Liver (tissue), 9 donors: Measurements from ENCODE around the gene TAF15. TPM values are rescaled to one million over a fixed set of nuclear protein-coding genes. Genes with fewer than 3 reads are reported as not detected.

Source experiments
- DNase-seq: peaks from one replicate; pipeline ENCODE4 v3.0.0-alpha.2; 2017; ENCODE audit warnings: low spot score
- H3K27ac ChIP-seq, 2 donors: one replicate each; pipeline ENCODE4 v1.7.0; 2013; ENCODE audit warnings: inconsistent platforms in 2 of 2, low read length in 2 of 2, control low read depth in 1 of 2, low read depth in 1 of 2, mild to moderate bottlenecking in 1 of 2
- H3K27me3 ChIP-seq, 4 donors: one replicate each; pipeline versions ENCODE4 v1.6.1 to v1.7.0; 2013; ENCODE audit warnings: low read length in 3 of 4, inconsistent platforms in 1 of 4, mild to moderate bottlenecking in 1 of 4, moderate library complexity in 1 of 4; ENCODE audit not compliant: control insufficient read depth in 4 of 4, insufficient read depth in 4 of 4
- H3K36me3 ChIP-seq, 4 donors: one replicate each; pipeline versions ENCODE4 v1.6.1 to v1.7.0; 2013; ENCODE audit warnings: low read length in 3 of 4, mild to moderate bottlenecking in 3 of 4, low read depth in 1 of 4, moderate library complexity in 1 of 4; ENCODE audit not compliant: control insufficient read depth in 4 of 4, insufficient read depth in 3 of 4
- H3K4me1 ChIP-seq, 4 donors: one replicate each; pipeline versions ENCODE4 v1.6.1 to v1.7.0; 2013; ENCODE audit warnings: low read length in 3 of 4, mild to moderate bottlenecking in 3 of 4, moderate library complexity in 1 of 4; ENCODE audit not compliant: control insufficient read depth in 4 of 4, insufficient read depth in 4 of 4
- H3K4me3 ChIP-seq, 3 donors: one replicate each; pipeline versions ENCODE4 v1.6.1 to v1.7.0; 2013; ENCODE audit warnings: low read length in 3 of 3, control low read depth in 1 of 3, low read depth in 1 of 3, mild to moderate bottlenecking in 1 of 3
- H3K9ac ChIP-seq, 2 donors: one replicate each; pipeline ENCODE4 v1.7.0; 2013; ENCODE audit warnings: low read length in 2 of 2, mild to moderate bottlenecking in 2 of 2, moderate library complexity in 2 of 2, control low read depth in 1 of 2, low read depth in 1 of 2
- H3K9me3 ChIP-seq, 4 donors: one replicate each; pipeline versions ENCODE4 v1.6.1 to v1.7.0; 2013; ENCODE audit warnings: low read length in 3 of 4; ENCODE audit not compliant: control insufficient read depth in 4 of 4
- ATF3 ChIP-seq: IDR thresholded peaks from 2 replicates; pipeline ENCODE4 v1.6.1; 2016; ENCODE audit warnings: antibody characterized with exemption
- EGR1 ChIP-seq, 2 donors: IDR thresholded peaks; 2 replicates each; pipeline ENCODE4 v1.6.1; 2016 to 2018; ENCODE audit warnings: antibody characterized with exemption in 2 of 2, low read depth in 2 of 2
- FOXA1 ChIP-seq: IDR thresholded peaks from 2 replicates; pipeline ENCODE4 v1.6.1; 2016; ENCODE audit warnings: antibody characterized with exemption
- FOXA2 ChIP-seq: IDR thresholded peaks from 2 replicates; pipeline ENCODE4 v1.6.1; 2016; ENCODE audit warnings: antibody characterized with exemption
- GABPA ChIP-seq, 2 donors: IDR thresholded peaks in 1 of 2; conservative IDR thresholded peaks in 1 of 2; 2 replicates each; pipeline ENCODE4 v1.6.1; 2016; ENCODE audit warnings: antibody characterized with exemption in 2 of 2, mild to moderate bottlenecking in 1 of 2, moderate library complexity in 1 of 2
- HNF4A ChIP-seq, 2 donors: conservative IDR thresholded peaks; 2 replicates each; pipeline ENCODE4 v1.6.1; 2016; ENCODE audit warnings: antibody characterized with exemption in 2 of 2, mild to moderate bottlenecking in 2 of 2
- JUND ChIP-seq, 2 donors: IDR thresholded peaks; 2 replicates each; pipeline ENCODE4 v1.6.1; 2016; ENCODE audit warnings: antibody characterized with exemption in 2 of 2
- NR2F2 ChIP-seq: IDR thresholded peaks from 2 replicates; pipeline ENCODE4 v1.6.1; 2016; ENCODE audit warnings: antibody characterized with exemption
- RAD21 ChIP-seq, 2 donors: IDR thresholded peaks; 2 replicates each; pipeline ENCODE4 v1.6.1; 2016; ENCODE audit warnings: antibody characterized with exemption in 2 of 2, mild to moderate bottlenecking in 2 of 2
- RXRA ChIP-seq, 2 donors: IDR thresholded peaks; 2 replicates each; pipeline ENCODE4 v1.6.1; 2017 to 2018; ENCODE audit warnings: antibody characterized with exemption in 2 of 2, mild to moderate bottlenecking in 1 of 2
- SP1 ChIP-seq: IDR thresholded peaks from 2 replicates; pipeline ENCODE4 v1.6.1; 2018; ENCODE audit warnings: antibody characterized with exemption, mild to moderate bottlenecking
- TAF1 ChIP-seq: conservative IDR thresholded peaks from 2 replicates; pipeline ENCODE4 v1.6.1; 2016; ENCODE audit warnings: antibody characterized with exemption, mild to moderate bottlenecking
- YY1 ChIP-seq: IDR thresholded peaks from 2 replicates; pipeline ENCODE4 v1.6.1; 2016; ENCODE audit warnings: antibody characterized with exemption, mild to moderate bottlenecking
- WGBS: extraction: QIAGEN DNeasy Blood & Tissue Kit; methylation state at CpG from one replicate; pipeline ENCODE4 v1.1.7; 2013; 5-methylcytosine and 5-hydroxymethylcytosine counted together
- polyA plus RNA-seq, 2 donors: library from polyadenylated mRNA; stranded (reverse) in 1 of 2; unstranded in 1 of 2; fragments of 200-250 nt in 1 of 2; fragments of >200 nt in 1 of 2; fragmentation: Nextera tagmentation in 1 of 2; extraction: Ambion mirVana in 1 of 2; gene quantifications; one replicate each; pipeline versions ENCODE4 v1.2.1 to v1.2.3, GENCODE V29; 2013 to 2015
- total RNA-seq, 2 donors: library from RNA; depleted of rRNA; stranded (reverse); fragments of >200 nt; gene quantifications; one replicate each; pipeline ENCODE4 v1.2.3, GENCODE V29; 2014
- TF ChIP-seq, protein P1 (sequence below): fragments of 150-350 bp; IDR thresholded peaks from 2 replicates; pipeline ENCODE4 v1.5.1; 2017; ENCODE audit warnings: improper control_type of control experiment, low read depth, low read length; ENCODE audit not compliant: missing input control
- TF ChIP-seq, protein P2 (sequence below): IDR thresholded peaks from 2 replicates; pipeline ENCODE4 v1.6.1; 2016; ENCODE audit warnings: antibody characterized with exemption, mild to moderate bottlenecking
- TF ChIP-seq, protein P3 (sequence below): IDR thresholded peaks from 2 replicates; pipeline ENCODE4 v1.6.1; 2016; ENCODE audit warnings: antibody characterized with exemption
- donor health status: healthy.
- donor health status: healthy.
- donor health status: healthy.
- donor health status: healthy.
- donor health status: healthy.

Gene TAF15
- total and polyA plus RNA-seq, 4 donors, result 13.5 to 75.0 (median 67.6) TPM

GRCh38 chr17:35841505-35841904, 32.2 kb downstream of the TAF15 start:
- H3K9ac ChIP-seq, result no peak overlapping the region
- WGBS, result 95% methylated on average over 4 of the region's 4 CpGs

DNA sequence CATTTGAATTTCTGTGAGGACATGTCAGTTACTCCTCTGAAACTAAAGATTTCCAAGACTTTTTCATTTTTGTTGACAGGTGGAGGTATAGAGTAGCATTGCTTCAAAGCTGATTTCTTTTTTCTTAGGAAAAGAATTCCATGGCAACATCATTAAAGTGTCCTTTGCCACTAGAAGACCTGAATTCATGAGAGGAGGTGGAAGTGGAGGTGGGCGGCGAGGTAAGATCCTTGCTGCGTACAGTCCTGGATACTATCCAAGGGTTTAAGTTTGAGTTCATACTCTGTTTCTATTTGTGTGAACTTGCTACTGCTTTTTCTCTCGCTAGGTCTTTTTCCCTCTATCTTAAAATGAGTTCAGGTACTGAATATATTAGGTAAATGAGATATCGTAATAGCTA, 33.0 kb downstream of the TAF15 start:
- no peak for DNase-seq
- H3K36me3 ChIP-seq, result peaks cover 15 to 64% (median 47%) of the 10 kb centered on the region in 4 donors
- no peak overlapping the region for H3K27ac ChIP-seq
- H3K9me3 ChIP-seq, result no peaks in the 10 kb centered on the region
- no peak overlapping the region for H3K4me3 ChIP-seq
- H3K9ac ChIP-seq, result no peak overlapping the region
- H3K27me3 ChIP-seq, result no peaks in the 10 kb centered on the region
- 98% methylated on average over 5 of the region's 5 CpGs for WGBS
- H3K4me1 ChIP-seq, result no peaks in the 10 kb centered on the region
- no peak for TF ChIP-seq RXRA (IDR thresholded peaks at IDR 0.05)

More at GRCh38 chr17:35841505-35841904, 32.2 kb downstream of the TAF15 start:
- no peaks in the 10 kb centered on the region for H3K9me3 ChIP-seq
- no peaks in the 10 kb centered on the region for H3K4me1 ChIP-seq
- no peak overlapping the region for H3K4me3 ChIP-seq
- peaks cover 15 to 71% (median 52%) of the 10 kb centered on the region in 4 donors for H3K36me3 ChIP-seq
- H3K27ac ChIP-seq, result no peak overlapping the region
- no peak for TF ChIP-seq RAD21 (IDR thresholded peaks at IDR 0.05)
- TF ChIP-seq EGR1 (IDR thresholded peaks at IDR 0.05; ENCODE audit: low read depth in 2 of 2), result no peak
- no peak for TF ChIP-seq ATF3
- TF ChIP-seq NR2F2, result no peak
- TF ChIP-seq FOXA1, result no peak
- no peak for TF ChIP-seq TAF1
- no peak for TF ChIP-seq JUND (IDR thresholded peaks at IDR 0.05)
- DNase-seq, result no peak
- no peaks in the 10 kb centered on the region for H3K27me3 ChIP-seq

GRCh38 chr17:35843698-35844097, 34.4 kb downstream of the TAF15 start:
- Histone ChIP-seq H3K36me3 (peaks cover 15 to 58% (median 45%) of the 10 kb centered on the region in 4 donors), H3K27me3 (no peaks in the 10 kb centered on the region), H3K27ac (no peak overlapping the region), H3K4me3 (no peak overlapping the region), H3K9me3 (no peaks in the 10 kb centered on the region), H3K4me1 (no peaks in the 10 kb centered on the region), H3K9ac (no peak overlapping the region)
- WGBS, result 94% methylated on average over 2 of the region's 2 CpGs
- no peak for TF ChIP-seq EGR1 (IDR thresholded peaks at IDR 0.05; ENCODE audit: low read depth in 2 of 2)
- no peak for TF ChIP-seq SP1
- TF ChIP-seq ATF3, result no peak
- peak in 1 of 2 donors; percentile 28 for TF ChIP-seq HNF4A (conservative IDR thresholded peaks at IDR 0.05)
- no peak for DNase-seq

- Histone ChIP-seq H3K27me3 (no peaks in the 10 kb centered on the region), H3K4me3 (no peak overlapping the region), H3K36me3 (peaks cover 13 to 54% (median 43%) of the 10 kb centered on the region in 4 donors), H3K4me1 (no peaks in the 10 kb centered on the region), H3K9ac (no peak overlapping the region), H3K27ac (no peak overlapping the region), H3K9me3 (no peaks in the 10 kb centered on the region)
- 96% methylated on average over 19 of the region's 19 CpGs for WGBS
- no peak for DNase-seq
- TF ChIP-seq, protein P1, sequence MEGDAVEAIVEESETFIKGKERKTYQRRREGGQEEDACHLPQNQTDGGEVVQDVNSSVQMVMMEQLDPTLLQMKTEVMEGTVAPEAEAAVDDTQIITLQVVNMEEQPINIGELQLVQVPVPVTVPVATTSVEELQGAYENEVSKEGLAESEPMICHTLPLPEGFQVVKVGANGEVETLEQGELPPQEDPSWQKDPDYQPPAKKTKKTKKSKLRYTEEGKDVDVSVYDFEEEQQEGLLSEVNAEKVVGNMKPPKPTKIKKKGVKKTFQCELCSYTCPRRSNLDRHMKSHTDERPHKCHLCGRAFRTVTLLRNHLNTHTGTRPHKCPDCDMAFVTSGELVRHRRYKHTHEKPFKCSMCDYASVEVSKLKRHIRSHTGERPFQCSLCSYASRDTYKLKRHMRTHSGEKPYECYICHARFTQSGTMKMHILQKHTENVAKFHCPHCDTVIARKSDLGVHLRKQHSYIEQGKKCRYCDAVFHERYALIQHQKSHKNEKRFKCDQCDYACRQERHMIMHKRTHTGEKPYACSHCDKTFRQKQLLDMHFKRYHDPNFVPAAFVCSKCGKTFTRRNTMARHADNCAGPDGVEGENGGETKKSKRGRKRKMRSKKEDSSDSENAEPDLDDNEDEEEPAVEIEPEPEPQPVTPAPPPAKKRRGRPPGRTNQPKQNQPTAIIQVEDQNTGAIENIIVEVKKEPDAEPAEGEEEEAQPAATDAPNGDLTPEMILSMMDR, result no peak
- TF ChIP-seq HNF4A (conservative IDR thresholded peaks at IDR 0.05) (no peak), ATF3 (no peak), YY1 (no peak), SP1 (no peak), FOXA1 (no peak), JUND (IDR thresholded peaks at IDR 0.05) (no peak), NR2F2 (no peak), TAF1 (no peak), GABPA (IDR thresholded peaks at IDR 0.05 in 1 of 2, conservative IDR thresholded peaks at IDR 0.05 in 1 of 2) (no peak), RAD21 (IDR thresholded peaks at IDR 0.05) (no peak), EGR1 (IDR thresholded peaks at IDR 0.05; ENCODE audit: low read depth in 2 of 2) (no peak), FOXA2 (no peak), RXRA (IDR thresholded peaks at IDR 0.05) (no peak)
- TF ChIP-seq, protein P2, sequence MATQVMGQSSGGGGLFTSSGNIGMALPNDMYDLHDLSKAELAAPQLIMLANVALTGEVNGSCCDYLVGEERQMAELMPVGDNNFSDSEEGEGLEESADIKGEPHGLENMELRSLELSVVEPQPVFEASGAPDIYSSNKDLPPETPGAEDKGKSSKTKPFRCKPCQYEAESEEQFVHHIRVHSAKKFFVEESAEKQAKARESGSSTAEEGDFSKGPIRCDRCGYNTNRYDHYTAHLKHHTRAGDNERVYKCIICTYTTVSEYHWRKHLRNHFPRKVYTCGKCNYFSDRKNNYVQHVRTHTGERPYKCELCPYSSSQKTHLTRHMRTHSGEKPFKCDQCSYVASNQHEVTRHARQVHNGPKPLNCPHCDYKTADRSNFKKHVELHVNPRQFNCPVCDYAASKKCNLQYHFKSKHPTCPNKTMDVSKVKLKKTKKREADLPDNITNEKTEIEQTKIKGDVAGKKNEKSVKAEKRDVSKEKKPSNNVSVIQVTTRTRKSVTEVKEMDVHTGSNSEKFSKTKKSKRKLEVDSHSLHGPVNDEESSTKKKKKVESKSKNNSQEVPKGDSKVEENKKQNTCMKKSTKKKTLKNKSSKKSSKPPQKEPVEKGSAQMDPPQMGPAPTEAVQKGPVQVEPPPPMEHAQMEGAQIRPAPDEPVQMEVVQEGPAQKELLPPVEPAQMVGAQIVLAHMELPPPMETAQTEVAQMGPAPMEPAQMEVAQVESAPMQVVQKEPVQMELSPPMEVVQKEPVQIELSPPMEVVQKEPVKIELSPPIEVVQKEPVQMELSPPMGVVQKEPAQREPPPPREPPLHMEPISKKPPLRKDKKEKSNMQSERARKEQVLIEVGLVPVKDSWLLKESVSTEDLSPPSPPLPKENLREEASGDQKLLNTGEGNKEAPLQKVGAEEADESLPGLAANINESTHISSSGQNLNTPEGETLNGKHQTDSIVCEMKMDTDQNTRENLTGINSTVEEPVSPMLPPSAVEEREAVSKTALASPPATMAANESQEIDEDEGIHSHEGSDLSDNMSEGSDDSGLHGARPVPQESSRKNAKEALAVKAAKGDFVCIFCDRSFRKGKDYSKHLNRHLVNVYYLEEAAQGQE, result no peak
- TF ChIP-seq, protein P3, sequence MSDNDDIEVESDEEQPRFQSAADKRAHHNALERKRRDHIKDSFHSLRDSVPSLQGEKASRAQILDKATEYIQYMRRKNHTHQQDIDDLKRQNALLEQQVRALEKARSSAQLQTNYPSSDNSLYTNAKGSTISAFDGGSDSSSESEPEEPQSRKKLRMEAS, result no peak
Measured at GRCh38 chr17:35844547-35844946, 35.3 kb downstream of the TAF15 start.
